Transverse colon (tissue), 4 donors: Measurements from ENCODE around the gene AASDH. TPM values are rescaled to one million over a fixed set of nuclear protein-coding genes. Genes with fewer than 3 reads are reported as not detected.

Experiments
- DNase-seq: peaks from one replicate; pipeline ENCODE4 v3.0.0-alpha.2; 2019
- H3K27ac ChIP-seq, 4 donors: fragments of 200-600 bp; sonication (generic); 2 replicates each; pipeline ENCODE4 v1.5.1; 2016 to 2018; ENCODE audit warnings: inconsistent platforms in 4 of 4
- H3K27me3 ChIP-seq: fragments of 200-600 bp; sonication (generic); 2 replicates; pipeline ENCODE4 v1.5.1; 2017; ENCODE audit warnings: inconsistent platforms
- H3K36me3 ChIP-seq, 4 donors: fragments of 200-600 bp; sonication (generic); 2 replicates each; pipeline ENCODE4 v1.5.1; 2017 to 2019; ENCODE audit warnings: inconsistent platforms in 4 of 4
- H3K4me1 ChIP-seq, 4 donors: fragments of 200-600 bp; sonication (generic); 2 replicates each; pipeline ENCODE4 v1.5.1; 2017 to 2020; ENCODE audit warnings: inconsistent platforms in 4 of 4
- H3K4me3 ChIP-seq, 4 donors: fragments of 200-600 bp; sonication (generic); 1 replicate in 1 of 4; 2 replicates in 3 of 4; pipeline versions ENCODE4 v1.5.1 to v1.6.1; 2017 to 2019; ENCODE audit warnings: inconsistent platforms in 4 of 4
- H3K9me3 ChIP-seq, 2 donors: fragments of 200-600 bp; sonication (generic); 2 replicates each; pipeline ENCODE4 v1.5.1; 2017 to 2019; ENCODE audit warnings: inconsistent platforms in 2 of 2
- EP300 ChIP-seq: sonication (generic); formaldehyde crosslinking; IDR thresholded peaks from one replicate; pipeline ENCODE4 v1.6.1; 2017; ENCODE audit warnings: antibody characterized with exemption, low read depth
- POLR2A ChIP-seq: fragments of 450-650 bp; IDR thresholded peaks from one replicate; pipeline ENCODE4 v1.6.1; 2016; ENCODE audit warnings: antibody characterized with exemption, mild to moderate bottlenecking, moderate library complexity
- POLR2AphosphoS5 ChIP-seq, 3 donors: sonication (generic); formaldehyde crosslinking; IDR thresholded peaks; one replicate each; pipeline ENCODE4 v1.6.1; 2016; ENCODE audit warnings: antibody characterized with exemption in 3 of 3
- WGBS, 2 donors: methylation state at CpG; one replicate each; pipeline ENCODE4 v1.1.5; 2018; ENCODE audit warnings: low coverage in 1 of 2; 5-methylcytosine and 5-hydroxymethylcytosine counted together
- in situ Hi-C, 4 donors: fragments of 200-750 bp; cut with MboI; loops; one replicate each; pipeline versions ENCODE4 v1.15.0 to v1.15.1; 2017; ENCODE audit warnings: low sequenced_read_pairs in 3 of 4, low pct_ligation_motif_present in 1 of 4, low pct_unique_long_range_greater_than_20kb in 1 of 4
- intact Hi-C: fragments of 100-400 bp; cut with DNase I; formaldehyde crosslinking; loops from one replicate; pipeline ENCODE4 v1.15.1; 2023; ENCODE audit warnings: low total_unique reads
- total RNA-seq, 4 donors: library from RNA; depleted of rRNA; stranded (reverse); fragments of >200 nt; gene quantifications; one replicate each; pipeline ENCODE4 v1.1.0, GENCODE V29; 2016
- TF ChIP-seq, protein P1 (sequence below), 5 experiments: fragments of 200-600 bp in 3 of 5; fragments of 450-650 bp in 2 of 5; sonication (generic) in 3 of 5; IDR thresholded peaks; 1 replicate in 2 of 5; 2 replicates in 3 of 5; pipeline ENCODE4 v1.5.1; 2016 to 2017; ENCODE audit warnings: antibody characterized with exemption in 5 of 5, inconsistent platforms in 3 of 5, mild to moderate bottlenecking in 2 of 5, moderate library complexity in 1 of 5

AASDH gene
- total RNA-seq, 4 donors from 2014 or later: 5.0 to 12.3 (median 7.6) TPM

DNA sequence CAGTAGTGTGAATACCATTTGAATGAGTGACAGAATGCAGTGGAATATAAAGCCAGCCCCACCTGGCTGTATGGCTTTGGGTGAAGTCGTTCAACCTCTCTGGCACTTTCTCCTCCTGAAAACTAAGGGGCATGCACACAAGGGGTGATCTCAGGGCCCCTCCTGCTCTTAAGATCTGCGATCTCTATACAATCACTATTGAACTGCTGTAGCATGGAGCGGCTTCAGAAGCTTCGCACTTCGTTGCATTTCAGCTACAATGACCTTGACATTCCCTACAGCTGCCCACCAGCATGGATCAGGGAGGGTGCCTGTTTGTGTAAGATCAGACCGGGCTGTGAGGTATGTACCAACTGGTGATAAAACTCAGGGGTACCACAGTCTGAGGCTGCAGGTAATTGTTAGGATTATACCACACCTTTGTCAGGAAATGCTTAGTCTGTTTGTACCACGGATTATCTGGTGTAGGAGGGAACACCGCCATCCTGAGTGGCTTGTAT lies 85.2 kb downstream of the AASDH start:
- intact Hi-C loops (no loop called here), in situ Hi-C loops (loop anchor here (10.0 to 25.0 kb wide), 3 partner anchors 177 to 365 kb away; partner anchors contain the start of gene CEP135 (in 3 of the 4))
- H3K36me3 ChIP-seq: no peaks in the 10 kb centered on the region
- no peak for TF ChIP-seq EP300
- TF ChIP-seq, protein P1, sequence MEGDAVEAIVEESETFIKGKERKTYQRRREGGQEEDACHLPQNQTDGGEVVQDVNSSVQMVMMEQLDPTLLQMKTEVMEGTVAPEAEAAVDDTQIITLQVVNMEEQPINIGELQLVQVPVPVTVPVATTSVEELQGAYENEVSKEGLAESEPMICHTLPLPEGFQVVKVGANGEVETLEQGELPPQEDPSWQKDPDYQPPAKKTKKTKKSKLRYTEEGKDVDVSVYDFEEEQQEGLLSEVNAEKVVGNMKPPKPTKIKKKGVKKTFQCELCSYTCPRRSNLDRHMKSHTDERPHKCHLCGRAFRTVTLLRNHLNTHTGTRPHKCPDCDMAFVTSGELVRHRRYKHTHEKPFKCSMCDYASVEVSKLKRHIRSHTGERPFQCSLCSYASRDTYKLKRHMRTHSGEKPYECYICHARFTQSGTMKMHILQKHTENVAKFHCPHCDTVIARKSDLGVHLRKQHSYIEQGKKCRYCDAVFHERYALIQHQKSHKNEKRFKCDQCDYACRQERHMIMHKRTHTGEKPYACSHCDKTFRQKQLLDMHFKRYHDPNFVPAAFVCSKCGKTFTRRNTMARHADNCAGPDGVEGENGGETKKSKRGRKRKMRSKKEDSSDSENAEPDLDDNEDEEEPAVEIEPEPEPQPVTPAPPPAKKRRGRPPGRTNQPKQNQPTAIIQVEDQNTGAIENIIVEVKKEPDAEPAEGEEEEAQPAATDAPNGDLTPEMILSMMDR (IDR thresholded peaks at IDR 0.05): no peak
- TF ChIP-seq POLR2A: no peak
- no peak for TF ChIP-seq POLR2AphosphoS5 (IDR thresholded peaks at IDR 0.05)
- no peaks in the 10 kb centered on the region for H3K27me3 ChIP-seq
- DNase-seq: no peak
- WGBS, 2 donors: 88 to 89% methylated on average over 3 to 8 of the region's 8 CpGs
- H3K4me1 ChIP-seq: peaks cover 7 to 21% (median 8%) of the 10 kb centered on the region in 4 donors
- no peaks in the 10 kb centered on the region for H3K9me3 ChIP-seq
- no peak overlapping the region for H3K27ac ChIP-seq
- no peak overlapping the region for H3K4me3 ChIP-seq

DNA sequence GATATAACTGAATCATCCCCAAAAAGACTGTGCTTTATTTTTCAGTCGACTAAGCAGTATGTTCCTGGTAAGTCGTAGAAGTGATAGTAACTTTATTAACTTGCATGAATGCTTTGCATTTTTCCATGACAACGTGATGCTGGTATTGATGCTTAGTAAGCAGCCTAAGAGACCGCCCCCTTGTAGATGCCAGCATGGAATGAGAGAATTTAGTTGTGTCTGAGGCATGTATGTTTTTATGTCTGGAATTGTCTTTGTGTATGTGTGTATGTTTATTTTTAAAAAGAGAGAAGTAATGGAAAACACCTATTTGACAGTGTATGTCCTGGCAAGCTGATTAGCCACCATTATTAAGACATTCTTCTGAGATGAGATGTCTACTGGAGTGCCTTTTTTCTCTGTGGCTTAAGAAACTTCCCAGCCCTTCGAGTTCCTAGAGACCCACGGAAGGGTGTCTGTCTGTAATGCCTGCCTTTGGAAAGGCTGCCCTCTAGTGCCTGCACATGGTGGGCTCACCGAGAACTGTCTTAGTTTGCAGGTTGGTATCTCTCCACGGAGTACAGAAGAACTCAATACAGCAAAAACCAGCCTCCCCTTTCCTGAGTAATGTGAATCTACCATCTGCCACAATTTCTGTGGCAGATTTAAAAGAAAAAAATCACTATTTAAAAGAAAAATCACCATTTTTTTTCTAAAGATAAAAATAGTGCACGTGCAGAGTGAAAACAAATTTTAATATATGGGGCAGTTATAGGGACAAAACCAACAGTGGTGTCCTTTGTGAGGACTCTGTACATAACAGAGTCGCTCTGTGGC lies 85.9 kb downstream of the AASDH start:
- Histone ChIP-seq H3K27ac (peak overlapping the region in 1 of 4 donors; percentile 15), H3K4me1 (peaks cover 7 to 23% (median 8%) of the 10 kb centered on the region in 4 donors), H3K9me3 (no peaks in the 10 kb centered on the region), H3K36me3 (no peaks in the 10 kb centered on the region), H3K27me3 (no peaks in the 10 kb centered on the region), H3K4me3 (no peak overlapping the region)
- 29 to 35% methylated on average over 9 to 10 of the region's 10 CpGs for WGBS, 2 donors
- peak; percentile 77 for DNase-seq
- intact Hi-C loops (no loop called here), in situ Hi-C loops (loop anchor here (10.0 to 25.0 kb wide), 3 partner anchors 177 to 364 kb away; partner anchors contain the start of gene CEP135 (in 3 of the 4))
- no peak for TF ChIP-seq POLR2AphosphoS5 (IDR thresholded peaks at IDR 0.05)
- no peak for TF ChIP-seq EP300
- TF ChIP-seq POLR2A: no peak
- TF ChIP-seq, protein P1 (IDR thresholded peaks at IDR 0.05): peak; percentile 73 to 91 (median 84)

DNA sequence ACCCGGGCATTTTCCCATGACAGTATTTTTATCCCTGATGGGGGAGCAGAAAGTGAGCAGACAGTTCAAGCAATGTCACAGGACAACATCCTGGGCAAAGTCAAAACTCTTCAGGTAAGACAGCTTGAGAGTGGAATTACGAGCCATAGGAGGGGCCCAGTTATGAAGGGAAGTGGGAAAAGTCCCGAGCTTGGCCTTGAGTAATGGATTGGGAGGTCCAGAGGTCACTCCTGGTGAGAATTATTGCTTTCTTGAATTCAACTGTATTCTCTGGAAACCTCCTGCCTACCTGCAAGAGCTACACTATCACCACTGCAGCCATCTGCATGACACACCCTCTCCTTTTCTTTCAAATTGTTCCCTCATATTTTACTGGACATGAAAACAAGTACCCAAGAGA lies 89.1 kb downstream of the AASDH start:
- WGBS, 2 donors: 49% methylated on average over 3 of the region's 3 CpGs
- TF ChIP-seq POLR2A (no peak), POLR2AphosphoS5 (IDR thresholded peaks at IDR 0.05) (no peak), EP300 (no peak)
- TF ChIP-seq, protein P1 (IDR thresholded peaks at IDR 0.05): no peak
- H3K27me3 ChIP-seq: no peaks in the 10 kb centered on the region
- no peaks in the 10 kb centered on the region for H3K36me3 ChIP-seq
- peak overlapping the region in 1 of 4 donors; percentile 23 for H3K27ac ChIP-seq
- H3K4me3 ChIP-seq: no peak overlapping the region
- H3K9me3 ChIP-seq: no peaks in the 10 kb centered on the region
- peak; percentile 23 for DNase-seq
- in situ Hi-C loops: no loop called here
- intact Hi-C loops: no loop called here
- H3K4me1 ChIP-seq: peaks cover 7 to 22% (median 8%) of the 10 kb centered on the region in 4 donors

DNA sequence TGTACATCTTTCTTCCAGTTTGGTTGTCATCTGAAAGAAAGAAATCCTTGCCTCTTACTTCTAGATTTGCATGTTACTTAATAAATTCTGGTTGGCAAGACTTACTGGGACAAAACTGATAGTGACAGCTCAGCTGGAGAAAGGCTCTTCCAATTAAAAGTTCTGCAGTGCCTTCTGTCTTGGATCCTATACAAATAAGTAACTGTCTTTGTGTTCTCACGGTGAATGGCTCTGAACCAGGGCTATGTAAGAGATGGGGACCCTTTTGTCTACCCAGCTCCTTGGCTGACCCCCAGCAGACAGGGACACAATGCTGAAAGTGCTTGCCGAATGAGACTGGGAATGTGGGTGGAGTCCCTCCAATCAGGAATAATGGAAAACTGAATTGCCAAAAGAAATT lies 89.5 kb downstream of the AASDH start:
- Histone ChIP-seq H3K36me3 (no peaks in the 10 kb centered on the region), H3K27me3 (no peaks in the 10 kb centered on the region), H3K27ac (peak overlapping the region in 2 of 4 donors; percentile 23 to 32), H3K9me3 (no peaks in the 10 kb centered on the region), H3K4me1 (peaks cover 7 to 22% (median 8%) of the 10 kb centered on the region in 4 donors), H3K4me3 (no peak overlapping the region)
- no peak for TF ChIP-seq EP300
- TF ChIP-seq POLR2A: no peak
- TF ChIP-seq, protein P1 (IDR thresholded peaks at IDR 0.05): no peak
- no peak for TF ChIP-seq POLR2AphosphoS5 (IDR thresholded peaks at IDR 0.05)
- in situ Hi-C loops: no loop called here
- intact Hi-C loops: no loop called here
- 80 to 84% methylated on average over 2 of the region's 2 CpGs for WGBS, 2 donors
- DNase-seq: no peak
